ENCODE data around the gene RGMA. TPM values are rescaled to one million over a fixed set of nuclear protein-coding genes. Genes with fewer than 3 reads are reported as not detected.

The RGMA gene
- total RNA-seq, 2 donors from 2014 or later, result 0.18 to 0.32 TPM

Other genes starting within 250 kb of the RGMA start
- gene CHD2, start 188.9 kb downstream of the RGMA start, total RNA-seq, result 100 to 1,000 TPM; 187 to 214 TPM